Measurements from ENCODE around the gene ASGR1. TPM values are rescaled to one million over a fixed set of nuclear protein-coding genes. Genes with fewer than 3 reads are reported as not detected.

The ASGR1 gene
- total and polyA plus RNA-seq, 3 donors from 2014 or later = 11.5 to 21.3 (median 19.1) TPM

GRCh38 chr17:7222093-7222971 lies 43.2 kb upstream of the ASGR1 start:
- Histone ChIP-seq H3K4me3 (no peak overlapping the region), H3K27me3 (no peaks in the 10 kb centered on the region), H3K9me3 (no peaks in the 10 kb centered on the region), H3K27ac (no peak overlapping the region), H3K36me3 (ENCODE audit: low read depth, missing control alignments) (no peaks in the 10 kb centered on the region), H3K4me1 (peaks cover 17% of the 10 kb centered on the region)
- no peak for TF ChIP-seq POLR2A (IDR thresholded peaks at IDR 0.05)
- TF ChIP-seq, protein P1, sequence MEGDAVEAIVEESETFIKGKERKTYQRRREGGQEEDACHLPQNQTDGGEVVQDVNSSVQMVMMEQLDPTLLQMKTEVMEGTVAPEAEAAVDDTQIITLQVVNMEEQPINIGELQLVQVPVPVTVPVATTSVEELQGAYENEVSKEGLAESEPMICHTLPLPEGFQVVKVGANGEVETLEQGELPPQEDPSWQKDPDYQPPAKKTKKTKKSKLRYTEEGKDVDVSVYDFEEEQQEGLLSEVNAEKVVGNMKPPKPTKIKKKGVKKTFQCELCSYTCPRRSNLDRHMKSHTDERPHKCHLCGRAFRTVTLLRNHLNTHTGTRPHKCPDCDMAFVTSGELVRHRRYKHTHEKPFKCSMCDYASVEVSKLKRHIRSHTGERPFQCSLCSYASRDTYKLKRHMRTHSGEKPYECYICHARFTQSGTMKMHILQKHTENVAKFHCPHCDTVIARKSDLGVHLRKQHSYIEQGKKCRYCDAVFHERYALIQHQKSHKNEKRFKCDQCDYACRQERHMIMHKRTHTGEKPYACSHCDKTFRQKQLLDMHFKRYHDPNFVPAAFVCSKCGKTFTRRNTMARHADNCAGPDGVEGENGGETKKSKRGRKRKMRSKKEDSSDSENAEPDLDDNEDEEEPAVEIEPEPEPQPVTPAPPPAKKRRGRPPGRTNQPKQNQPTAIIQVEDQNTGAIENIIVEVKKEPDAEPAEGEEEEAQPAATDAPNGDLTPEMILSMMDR (IDR thresholded peaks at IDR 0.05) = no peak
- intact Hi-C loops (cut with DNase I; ENCODE audit: low total_unique reads) = no loop called here
- WGBS, 2 donors = 75 to 81% methylated on average over 14 to 15 of the region's 15 CpGs
- DNase-seq = no peak

DNA sequence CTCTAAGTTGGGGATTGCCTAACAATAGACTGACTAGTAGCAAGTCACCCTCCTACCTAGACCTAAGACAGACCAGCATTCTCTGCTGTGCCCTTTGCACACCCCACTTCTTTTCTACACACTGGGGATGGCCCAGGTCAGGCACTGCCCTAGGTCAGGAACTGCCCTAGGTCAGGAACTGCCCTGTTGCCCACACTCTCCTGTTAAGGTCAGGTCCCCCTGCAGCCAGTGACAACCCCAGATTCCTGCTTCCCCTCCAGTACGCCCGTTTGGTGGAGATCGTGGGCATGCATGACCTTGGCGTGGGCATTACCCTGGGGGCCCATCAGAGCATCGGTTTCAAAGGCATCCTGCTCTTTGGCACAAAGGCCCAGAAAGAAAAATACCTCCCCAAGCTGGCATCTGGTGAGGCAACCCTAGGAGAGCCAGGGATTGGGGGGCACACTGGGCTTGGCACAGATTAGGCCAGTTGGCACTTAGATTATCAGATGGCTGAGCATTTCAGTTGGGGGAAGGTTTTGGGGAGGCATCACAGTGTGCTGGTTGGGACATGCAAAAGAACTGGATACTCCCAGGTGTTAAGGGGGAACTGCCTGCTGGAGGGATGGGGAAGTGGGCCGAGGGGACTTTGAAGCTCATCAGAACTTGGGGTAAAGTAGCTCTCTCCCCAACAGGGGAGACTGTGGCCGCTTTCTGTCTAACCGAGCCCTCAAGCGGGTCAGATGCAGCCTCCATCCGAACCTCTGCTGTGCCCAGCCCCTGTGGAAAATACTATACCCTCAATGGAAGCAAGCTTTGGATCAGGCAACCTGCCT lies 42.3 kb upstream of the ASGR1 start:
- Histone ChIP-seq H3K36me3 (ENCODE audit: low read depth, missing control alignments) (no peaks in the 10 kb centered on the region), H3K9me3 (no peaks in the 10 kb centered on the region), H3K4me1 (peaks cover 17% of the 10 kb centered on the region), H3K27ac (peak overlapping the region in 1 of 2 donors; percentile 84), H3K4me3 (no peak overlapping the region), H3K27me3 (no peaks in the 10 kb centered on the region)
- no peak for DNase-seq
- TF ChIP-seq POLR2A (IDR thresholded peaks at IDR 0.05) = no peak
- TF ChIP-seq, protein P1 (IDR thresholded peaks at IDR 0.05) = no peak
- 69 to 95% methylated on average over 5 to 10 of the region's 10 CpGs for WGBS, 2 donors
- intact Hi-C loops (cut with DNase I; ENCODE audit: low total_unique reads) = no loop called here

DNA sequence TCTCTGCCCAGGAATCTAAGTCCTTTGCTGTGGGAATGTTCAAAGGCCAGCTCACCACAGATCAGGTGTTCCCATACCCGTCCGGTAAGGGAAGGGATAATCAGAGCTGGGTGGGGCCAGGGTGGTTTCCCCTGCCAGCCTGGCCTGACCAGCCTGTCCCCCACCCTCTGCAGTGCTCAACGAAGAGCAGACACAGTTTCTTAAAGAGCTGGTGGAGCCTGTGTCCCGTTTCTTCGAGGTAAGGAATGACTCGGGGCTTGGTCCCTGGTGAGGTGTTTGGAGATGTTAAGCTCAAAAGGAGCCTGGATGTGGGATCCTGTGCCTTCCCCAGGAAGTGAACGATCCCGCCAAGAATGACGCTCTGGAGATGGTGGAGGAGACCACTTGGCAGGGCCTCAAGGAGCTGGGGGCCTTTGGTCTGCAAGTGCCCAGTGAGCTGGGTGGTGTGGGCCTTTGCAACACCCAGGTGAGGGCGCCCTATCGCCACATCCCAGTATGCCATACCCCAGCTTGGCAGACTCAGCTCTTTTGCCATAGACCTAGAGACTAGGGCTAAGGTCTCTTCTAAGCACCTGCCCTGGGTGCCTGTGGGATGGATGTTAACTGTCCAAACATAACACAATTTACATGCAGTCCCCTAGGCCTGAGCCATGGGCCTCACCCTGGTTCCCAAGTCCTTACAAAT lies 41.6 kb upstream of the ASGR1 start:
- Histone ChIP-seq H3K27me3 (no peaks in the 10 kb centered on the region), H3K27ac (peak overlapping the region; percentile 84 to 89), H3K9me3 (no peaks in the 10 kb centered on the region), H3K4me3 (peak overlapping the region; percentile 66 to 86), H3K36me3 (ENCODE audit: low read depth, missing control alignments) (no peaks in the 10 kb centered on the region), H3K4me1 (peaks cover 22% of the 10 kb centered on the region)
- TF ChIP-seq, protein P1 (IDR thresholded peaks at IDR 0.05) = no peak
- TF ChIP-seq POLR2A (IDR thresholded peaks at IDR 0.05) = no peak
- intact Hi-C loops (cut with DNase I; ENCODE audit: low total_unique reads) = no loop called here
- DNase-seq = peak; percentile 71
- 21 to 27% methylated on average over 9 to 11 of the region's 11 CpGs for WGBS, 2 donors

DNA sequence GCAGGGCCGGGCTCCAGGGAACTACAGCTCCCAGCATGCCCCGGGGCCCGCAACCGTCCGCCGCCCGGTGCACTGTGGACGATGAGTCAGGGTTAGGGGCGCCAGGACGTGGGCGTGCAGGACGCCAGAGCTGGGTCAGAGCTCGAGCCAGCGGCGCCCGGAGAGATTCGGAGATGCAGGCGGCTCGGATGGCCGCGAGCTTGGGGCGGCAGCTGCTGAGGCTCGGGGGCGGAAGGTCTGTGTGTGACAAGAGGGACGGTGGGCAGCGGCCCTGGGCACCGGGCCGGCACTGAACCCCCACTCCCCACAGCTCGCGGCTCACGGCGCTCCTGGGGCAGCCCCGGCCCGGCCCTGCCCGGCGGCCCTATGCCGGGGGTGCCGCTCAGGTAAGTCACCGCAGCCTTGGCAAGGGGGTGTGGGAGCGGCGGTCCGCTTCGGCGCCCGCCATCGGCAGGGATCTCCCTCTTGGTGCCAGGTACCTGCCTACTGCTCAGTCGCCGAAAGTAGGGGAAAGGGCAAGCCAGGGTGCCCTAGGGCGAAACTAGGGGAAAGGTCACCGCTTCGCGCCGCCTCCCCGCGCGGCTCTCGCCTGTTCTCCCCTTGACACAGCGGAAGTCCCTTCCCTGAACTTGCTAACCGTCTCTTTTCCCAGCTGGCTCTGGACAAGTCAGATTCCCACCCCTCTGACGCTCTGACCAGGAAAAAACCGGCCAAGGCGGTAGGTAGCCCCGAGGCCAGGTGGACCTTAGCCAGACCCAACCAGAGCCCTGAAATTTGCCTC lies 40.8 kb upstream of the ASGR1 start, which contains the start of the genes ACADVL and DLG4:
TSS of gene ACADVL (plus strand) at position 127 of the 781 bp plus-strand sequence. CDS start at position 174, 47 bp downstream.
TSS of gene DLG4 (minus strand) at position 25 of the 781 bp plus-strand sequence.
- H3K27me3 ChIP-seq = no peaks in the 10 kb centered on the region
- intact Hi-C loops (cut with DNase I; ENCODE audit: low total_unique reads) = no loop called here
- 0 to 1% methylated on average over 49 to 57 of the region's 63 CpGs for WGBS, 2 donors
- H3K36me3 ChIP-seq (ENCODE audit: low read depth, missing control alignments) = no peaks in the 10 kb centered on the region
- no peaks in the 10 kb centered on the region for H3K9me3 ChIP-seq
- DNase-seq = peak; percentile 91
- peak within 1 kb of the TSS; percentile 84 to 89 for H3K27ac ChIP-seq
- TF ChIP-seq POLR2A (IDR thresholded peaks at IDR 0.05) = no peak
- TF ChIP-seq, protein P1 (IDR thresholded peaks at IDR 0.05) = no peak
- H3K4me3 ChIP-seq = peak within 1 kb of the TSS; percentile 66 to 86
- H3K4me1 ChIP-seq = peaks cover 26% of the 10 kb centered on the region

Data from testis (tissue), 3 donors.